MM.1S (cell line): ENCODE results near the gene EIF4B.

ENCODE experiments used
- CTCF ChIP-seq: fragments of 300-600 bp; sonication (generic); IDR thresholded peaks from 2 replicates; pipeline ENCODE4 v1.5.1; 2016; ENCODE audit warnings: antibody characterized with exemption, low read length, mixed read lengths
- EZH2 ChIP-seq: fragments of 300-600 bp; sonication (generic); optimal IDR thresholded peaks from 2 replicates; pipeline ENCODE3; 2017; ENCODE audit warnings: low read depth, mild to moderate bottlenecking, antibody characterized with exemption, low read length, mixed read lengths

GRCh38 chr12:53045696-53046045 is 39.4 kb downstream of the EIF4B start:
- TF ChIP-seq EZH2, result no peak
- TF ChIP-seq CTCF, result no peak
